A172 (cell line): ENCODE data around the gene ANKRD49. TPM values are rescaled to one million over a fixed set of nuclear protein-coding genes. Genes with fewer than 3 reads are reported as not detected.
"Not testable (repeated sequence)": the region's sequence is repeated elsewhere in the genome, so short reads cannot be mapped to it uniquely, and the experiment has no call there.

Source experiments
- DNase-seq: peaks from one replicate; pipeline ENCODE4 v3.0.0-alpha.2; 2015; ENCODE audit warnings: low spot score
- total RNA-seq: library from RNA; depleted of rRNA; stranded (reverse); fragments of >200 nt; shearing (Covaris generic); gene quantifications from 2 replicates; pipeline ENCODE4 v1.2.3, GENCODE V29; 2014; rRNA removed

ANKRD49 gene
- 13.2 and 22.7 TPM in 2 replicates for total RNA-seq

GRCh38 chr11:94493281-94494125, at the start of gene ANKRD49, which contains the start of gene MRE11:
TSS of gene ANKRD49 (plus strand) at chr11:94493984. CDS start at chr11:94496694, 2,710 bp downstream.
TSS of gene MRE11 (minus strand) at chr11:94493844. CDS start at chr11:94492801, 1,043 bp downstream.
- peak; percentile 88 for DNase-seq

- no peak for DNase-seq
Measured at GRCh38 chr11:94445641-94446040, 48.1 kb upstream of the ANKRD49 start.

- DNase-seq: no peak
Measured at GRCh38 chr11:94447149-94447548, 46.6 kb upstream of the ANKRD49 start.

- no peak for DNase-seq
Measured at GRCh38 chr11:94449029-94449428, 44.8 kb upstream of the ANKRD49 start.

GRCh38 chr11:94449437-94449836, 44.3 kb upstream of the ANKRD49 start:
- DNase-seq: peak; percentile 7

- DNase-seq: no peak
Measured at GRCh38 chr11:94450048-94450447, 43.7 kb upstream of the ANKRD49 start.

- no peak for DNase-seq
Measured at GRCh38 chr11:94452988-94453387, 40.8 kb upstream of the ANKRD49 start.

- no peak for DNase-seq
Measured at GRCh38 chr11:94454301-94454700, 39.5 kb upstream of the ANKRD49 start.

- no peak for DNase-seq
Measured at GRCh38 chr11:94455861-94456260, 37.9 kb upstream of the ANKRD49 start.

GRCh38 chr11:94457118-94458029, 36.4 kb upstream of the ANKRD49 start:
- DNase-seq: no peak

- no peak for DNase-seq
Measured at GRCh38 chr11:94459576-94459975, 34.2 kb upstream of the ANKRD49 start.

GRCh38 chr11:94469416-94469815, 24.4 kb upstream of the ANKRD49 start:
- no peak for DNase-seq

GRCh38 chr11:94472916-94473799, 20.6 kb upstream of the ANKRD49 start:
- DNase-seq: no peak

GRCh38 chr11:94477624-94478023, 16.2 kb upstream of the ANKRD49 start:
- no peak for DNase-seq

- no peak for DNase-seq
Measured at GRCh38 chr11:94481342-94481741, 12.4 kb upstream of the ANKRD49 start.

GRCh38 chr11:94486068-94486467, 7.7 kb upstream of the ANKRD49 start:
- no peak for DNase-seq

GRCh38 chr11:94494126-94494680, 419 bp downstream of the ANKRD49 start:
- no peak for DNase-seq

GRCh38 chr11:94500181-94500580, 6.4 kb downstream of the ANKRD49 start:
- DNase-seq: no peak

- no peak for DNase-seq
Measured at GRCh38 chr11:94501522-94501921, 7.7 kb downstream of the ANKRD49 start.

- DNase-seq: no peak
Measured at GRCh38 chr11:94504689-94505293, 11.0 kb downstream of the ANKRD49 start.

GRCh38 chr11:94506513-94506912, 12.7 kb downstream of the ANKRD49 start:
- DNase-seq: not testable (repeated sequence)
